Keratinocyte (primary cell): ENCODE data around the gene BARX1.

Experiments used
- CTCF ChIP-seq, 3 experiments: IDR thresholded peaks in 1 of 3; conservative IDR thresholded peaks in 1 of 3; optimal IDR thresholded peaks in 1 of 3; 2 replicates in 2 of 3; 3 replicates in 1 of 3; pipeline versions ENCODE3 to v1.5.1; 2011; ENCODE audit warnings: low read length in 3 of 3, mild to moderate bottlenecking in 3 of 3, moderate library complexity in 2 of 3, control low read depth in 1 of 3, inconsistent platforms in 1 of 3; ENCODE audit not compliant: insufficient read depth in 2 of 3; ENCODE audit errors: extremely low read depth in 1 of 3
- EZH2 ChIP-seq: IDR thresholded peaks from one replicate; pipeline ENCODE4 v1.6.1; 2012; ENCODE audit warnings: inconsistent platforms, mild to moderate bottlenecking, low read length, moderate library complexity

DNA sequence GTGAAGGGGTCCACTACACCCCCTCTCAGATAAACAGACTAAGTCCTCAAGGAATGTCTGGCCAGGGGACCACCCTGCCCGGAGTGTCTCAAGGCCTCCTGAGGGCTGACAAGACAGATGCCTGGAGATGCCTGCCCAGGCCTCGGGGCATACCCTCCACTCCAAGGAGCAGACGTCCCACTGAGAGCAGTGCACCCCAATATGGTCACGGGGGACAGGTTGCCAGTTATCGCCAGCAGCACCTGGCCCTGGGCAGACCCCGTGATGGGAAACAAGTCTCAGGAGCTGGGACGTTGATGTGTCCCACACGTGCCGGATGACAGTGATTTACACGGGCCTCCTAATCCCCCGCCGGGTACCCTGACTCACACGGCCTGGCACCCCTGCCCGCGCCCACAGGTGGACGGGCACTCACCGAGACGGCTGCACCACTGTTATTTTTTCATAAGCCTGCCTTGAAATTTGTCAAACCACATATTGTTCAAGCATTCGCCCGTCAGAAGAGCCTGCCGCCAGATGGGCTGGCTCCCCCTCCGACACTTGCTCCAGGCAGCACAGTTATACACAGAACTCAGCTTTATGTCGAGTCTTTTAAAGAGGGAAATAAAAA lies 43.9 kb downstream of the BARX1 start:
- TF ChIP-seq EZH2 (no peak), CTCF (optimal IDR thresholded peaks at IDR 0.05 in 1 of 3, IDR thresholded peaks at IDR 0.05 in 1 of 3, conservative IDR thresholded peaks at IDR 0.05 in 1 of 3; ENCODE audit: extremely low read depth in 1 of 3, insufficient read depth in 2 of 3, low read length in 3 of 3) (no peak)
